ENCODE measurements around the gene NEU1. TPM values are rescaled to one million over a fixed set of nuclear protein-coding genes. Genes with fewer than 3 reads are reported as not detected.
"Not testable (repeated sequence)": the region's sequence is repeated elsewhere in the genome, so short reads cannot be mapped to it uniquely, and the experiment has no call there.

Gene NEU1
- total RNA-seq, 2 experiments from 2014 or later, result 5.5 to 13.4 TPM

DNA sequence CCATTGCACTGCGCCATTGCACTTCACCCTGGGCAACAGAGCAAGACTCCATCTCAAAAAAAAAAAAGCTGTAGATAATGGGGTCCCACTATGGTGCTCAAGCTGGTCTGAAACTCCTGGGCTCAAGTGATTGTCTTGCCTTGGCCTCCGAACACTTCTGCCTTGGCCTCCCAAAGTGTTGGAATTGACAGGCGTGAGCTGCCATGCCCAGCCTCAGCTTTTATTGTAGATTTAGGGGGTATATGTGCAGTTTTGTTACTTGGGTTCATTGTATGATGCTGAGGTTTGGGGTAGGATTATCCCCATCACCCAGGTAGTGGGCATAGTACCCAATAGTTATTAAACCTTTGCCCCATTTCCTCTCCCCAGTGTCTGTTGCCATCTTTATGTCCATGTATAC is 23.7 kb downstream of the NEU1 start:
- intact Hi-C loops (cut with micrococcal nuclease; ENCODE audit: unreplicated experiment), result loop anchor here (10.0 kb wide), 1 partner anchor 344 kb away; the partner anchor contains the start of gene MICB
- peaks cover 32% of the 10 kb centered on the region for H3K4me1 ChIP-seq (ENCODE audit: insufficient read depth, low read length, poor library complexity, severe bottlenecking)
- peaks cover 55% of the 10 kb centered on the region for H3K79me2 ChIP-seq (ENCODE audit: insufficient read depth, low read depth, low read length)
- H3K9me3 ChIP-seq (ENCODE audit: low read length), result no peaks in the 10 kb centered on the region
- TF ChIP-seq, protein P1, sequence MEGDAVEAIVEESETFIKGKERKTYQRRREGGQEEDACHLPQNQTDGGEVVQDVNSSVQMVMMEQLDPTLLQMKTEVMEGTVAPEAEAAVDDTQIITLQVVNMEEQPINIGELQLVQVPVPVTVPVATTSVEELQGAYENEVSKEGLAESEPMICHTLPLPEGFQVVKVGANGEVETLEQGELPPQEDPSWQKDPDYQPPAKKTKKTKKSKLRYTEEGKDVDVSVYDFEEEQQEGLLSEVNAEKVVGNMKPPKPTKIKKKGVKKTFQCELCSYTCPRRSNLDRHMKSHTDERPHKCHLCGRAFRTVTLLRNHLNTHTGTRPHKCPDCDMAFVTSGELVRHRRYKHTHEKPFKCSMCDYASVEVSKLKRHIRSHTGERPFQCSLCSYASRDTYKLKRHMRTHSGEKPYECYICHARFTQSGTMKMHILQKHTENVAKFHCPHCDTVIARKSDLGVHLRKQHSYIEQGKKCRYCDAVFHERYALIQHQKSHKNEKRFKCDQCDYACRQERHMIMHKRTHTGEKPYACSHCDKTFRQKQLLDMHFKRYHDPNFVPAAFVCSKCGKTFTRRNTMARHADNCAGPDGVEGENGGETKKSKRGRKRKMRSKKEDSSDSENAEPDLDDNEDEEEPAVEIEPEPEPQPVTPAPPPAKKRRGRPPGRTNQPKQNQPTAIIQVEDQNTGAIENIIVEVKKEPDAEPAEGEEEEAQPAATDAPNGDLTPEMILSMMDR (conservative IDR thresholded peaks at IDR 0.05; ENCODE audit: low read length), result no peak
- no peak for TF ChIP-seq EZH2phosphoT487 (IDR thresholded peaks at IDR 0.05; ENCODE audit: borderline replicate concordance, low read depth, low read length)
- peaks cover 73% of the 10 kb centered on the region for H3K36me3 ChIP-seq (ENCODE audit: insufficient read depth, low read length)
- no peak overlapping the region for H3K27ac ChIP-seq (ENCODE audit: low read depth, low read length, poor library complexity, severe bottlenecking)
- H4K20me1 ChIP-seq (ENCODE audit: insufficient read depth, low read length), result peaks cover 39% of the 10 kb centered on the region
- H2AFZ ChIP-seq (ENCODE audit: low read length), result no peak overlapping the region
- peak overlapping the region; percentile 96 for H3K4me2 ChIP-seq (ENCODE audit: low read length)
- DNase-seq (ENCODE audit: low spot score), result no peak
- ChIA-PET POLR2A (interaction anchor here (0.7 to 1.6 kb wide), 5 partner anchors 9 to 100 kb away, joined by 3 to 7 read pairs (median 3); partner anchors contain the start of genes HSPA1B and NEU1), CTCF (ENCODE audit: unreplicated experiment) (interaction anchor here (0.6 kb wide), 1 partner anchor 1181 kb away, joined by 3 read pairs; no protein-coding TSS in a partner anchor)
- no peaks in the 10 kb centered on the region for H3K9me2 ChIP-seq (ENCODE audit: insufficient read depth, low read length)
- peak overlapping the region; percentile 99 for H3K4me3 ChIP-seq (ENCODE audit: low read depth, low read length, poor library complexity, severe bottlenecking)
- no TSS peak for BruUV-seq (replicated peaks)

DNA sequence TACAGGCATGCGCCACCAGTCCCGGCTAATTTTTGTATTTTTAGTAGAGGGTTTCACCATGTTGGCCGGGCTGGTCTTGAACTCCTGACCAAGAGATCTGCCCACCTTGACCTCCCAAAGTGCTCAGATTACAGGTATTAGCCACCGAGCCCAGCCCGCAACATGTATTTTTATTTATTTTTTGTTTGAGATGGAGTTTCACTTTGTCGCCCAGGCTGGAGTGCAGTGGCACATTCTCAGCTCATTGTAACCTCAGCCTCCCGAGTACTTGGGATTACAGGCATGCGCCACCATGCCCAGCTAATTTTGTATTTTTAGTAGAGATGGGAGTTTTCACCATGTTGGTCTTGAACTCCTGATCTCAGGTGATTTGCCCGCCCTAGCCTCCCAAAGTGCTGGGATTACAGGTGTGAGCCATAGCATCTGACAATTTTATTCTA is 24.5 kb downstream of the NEU1 start:
- DNase-seq (ENCODE audit: low spot score); H3K9me3 ChIP-seq (ENCODE audit: low read length); CTCF ChIA-PET (ENCODE audit: unreplicated experiment); H3K9me2 ChIP-seq (ENCODE audit: insufficient read depth, low read length); BruUV-seq (replicated peaks); H2AFZ ChIP-seq (ENCODE audit: low read length): not testable (repeated sequence)
- peak overlapping the region; percentile 99 for H3K4me3 ChIP-seq (ENCODE audit: low read depth, low read length, poor library complexity, severe bottlenecking)
- peak overlapping the region; percentile 96 for H3K4me2 ChIP-seq (ENCODE audit: low read length)
- peaks cover 39% of the 10 kb centered on the region for H4K20me1 ChIP-seq (ENCODE audit: insufficient read depth, low read length)
- H3K36me3 ChIP-seq (ENCODE audit: insufficient read depth, low read length), result peaks cover 73% of the 10 kb centered on the region
- intact Hi-C loops (cut with micrococcal nuclease; ENCODE audit: unreplicated experiment), result loop anchor here (10.0 kb wide), 1 partner anchor 343 kb away; the partner anchor contains the start of gene MICB
- H3K27ac ChIP-seq (ENCODE audit: low read depth, low read length, poor library complexity, severe bottlenecking), result peak overlapping the region; percentile 95
- peaks cover 41% of the 10 kb centered on the region for H3K4me1 ChIP-seq (ENCODE audit: insufficient read depth, low read length, poor library complexity, severe bottlenecking)
- POLR2A ChIA-PET, result interaction anchor here (1.1 to 1.6 kb wide), 3 partner anchors 11 to 100 kb away, joined by 3 to 7 read pairs (median 4); partner anchors contain the start of genes HSPA1B and NEU1
- H3K79me2 ChIP-seq (ENCODE audit: insufficient read depth, low read depth, low read length), result peaks cover 63% of the 10 kb centered on the region

DNA sequence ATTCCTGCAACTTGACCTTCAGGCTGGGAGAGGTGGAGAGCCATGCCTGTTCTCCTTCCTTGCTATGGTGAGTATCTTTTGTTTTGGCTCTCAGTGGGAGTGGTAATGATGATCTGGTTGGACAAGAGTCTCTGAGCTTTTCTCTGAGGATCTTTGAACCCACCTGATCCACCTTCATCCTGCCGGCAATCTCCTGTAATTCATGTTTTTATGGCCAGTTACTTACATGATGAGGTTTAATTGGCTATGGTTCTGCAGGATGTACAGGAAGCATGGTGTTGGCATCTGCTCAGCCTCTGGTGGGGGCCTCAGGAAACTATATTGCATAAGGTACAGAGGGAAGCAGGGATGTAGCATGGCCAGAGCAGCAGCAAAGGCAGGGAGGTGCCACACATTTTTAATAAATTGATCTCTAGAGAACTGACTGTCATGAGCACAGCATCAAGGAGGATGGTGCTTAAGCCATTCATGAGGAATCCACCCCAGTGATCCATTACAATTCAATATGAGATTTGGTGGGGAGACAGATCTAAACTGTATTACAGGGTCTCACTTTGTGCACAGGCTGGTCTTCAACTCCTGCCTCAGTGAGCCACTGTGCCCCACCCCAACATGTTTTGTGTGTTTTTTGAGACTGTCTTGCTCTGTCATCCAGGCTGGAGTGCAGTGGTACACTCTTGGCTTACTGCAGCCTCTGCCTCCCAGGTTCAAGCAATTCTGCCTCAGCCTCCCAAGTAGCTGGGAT is 25.1 kb downstream of the NEU1 start:
- intact Hi-C loops (cut with micrococcal nuclease; ENCODE audit: unreplicated experiment), result loop anchor here (10.0 kb wide), 1 partner anchor 343 kb away; the partner anchor contains the start of gene MICB
- Histone ChIP-seq H3K27ac (ENCODE audit: low read depth, low read length, poor library complexity, severe bottlenecking) (peak overlapping the region; percentile 95), H3K4me1 (ENCODE audit: insufficient read depth, low read length, poor library complexity, severe bottlenecking) (peaks cover 46% of the 10 kb centered on the region), H3K36me3 (ENCODE audit: insufficient read depth, low read length) (peaks cover 73% of the 10 kb centered on the region), H2AFZ (ENCODE audit: low read length) (no peak overlapping the region), H3K79me2 (ENCODE audit: insufficient read depth, low read depth, low read length) (peaks cover 67% of the 10 kb centered on the region), H4K20me1 (ENCODE audit: insufficient read depth, low read length) (peaks cover 39% of the 10 kb centered on the region), H3K9me3 (ENCODE audit: low read length) (no peaks in the 10 kb centered on the region), H3K9me2 (ENCODE audit: insufficient read depth, low read length) (no peaks in the 10 kb centered on the region), H3K4me2 (ENCODE audit: low read length) (peak overlapping the region; percentile 96), H3K4me3 (ENCODE audit: low read depth, low read length, poor library complexity, severe bottlenecking) (peak overlapping the region; percentile 99)
- CTCF ChIA-PET (ENCODE audit: unreplicated experiment), result no interaction called here
- POLR2A ChIA-PET, result interaction anchor here (0.6 to 1.1 kb wide), 2 partner anchors 99 to 275 kb away, joined by 3 read pairs; no protein-coding TSS in a partner anchor
- peak; percentile 27 for DNase-seq (ENCODE audit: low spot score)
- BruUV-seq (replicated peaks), result no TSS peak
- TF ChIP-seq, protein P1 (conservative IDR thresholded peaks at IDR 0.05; ENCODE audit: low read length), result no peak
- TF ChIP-seq EZH2phosphoT487 (IDR thresholded peaks at IDR 0.05; ENCODE audit: borderline replicate concordance, low read depth, low read length), result no peak

All from OCI-LY7 (cell line).